SHP77 treated with DMSO at 0.1 percent for 48 hours (cell line): ENCODE measurements around the gene MICAL3.
"Not testable (repeated sequence)": the region's sequence is repeated elsewhere in the genome, so short reads cannot be mapped to it uniquely, and the experiment has no call there.

ENCODE experiments used
- DNase-seq: peaks from one replicate; lab custom pipeline; 2025; lab: John Stamatoyannopoulos, UW

MICAL3 gene

GRCh38 chr22:18024276-18024939, at the start of gene MICAL3:
Gene MICAL3, minus strand, starts transcription at chr22:18024561. Its CDS starts 117,749 bp downstream, at chr22:17906812.
- DNase-seq = no peak

- DNase-seq = not testable (repeated sequence)
Measured at GRCh38 chr22:18073927-18074326, 49.6 kb upstream of the MICAL3 start.

GRCh38 chr22:18073467-18073866, 49.1 kb upstream of the MICAL3 start:
- no peak for DNase-seq

- DNase-seq = no peak
Measured at GRCh38 chr22:18071968-18072310, 47.6 kb upstream of the MICAL3 start.

GRCh38 chr22:18071307-18071967, 47.1 kb upstream of the MICAL3 start:
- not testable (repeated sequence) for DNase-seq

- no peak for DNase-seq
Measured at GRCh38 chr22:18070556-18071306, 46.4 kb upstream of the MICAL3 start.

GRCh38 chr22:18070041-18070440, 45.7 kb upstream of the MICAL3 start:
- no peak for DNase-seq

- DNase-seq = no peak
Measured at GRCh38 chr22:18069041-18069440, 44.7 kb upstream of the MICAL3 start.

GRCh38 chr22:18068381-18068988, 44.1 kb upstream of the MICAL3 start:
- no peak for DNase-seq

GRCh38 chr22:18067548-18068341, 43.4 kb upstream of the MICAL3 start:
- DNase-seq = no peak

- DNase-seq = no peak
Measured at GRCh38 chr22:18067121-18067520, 42.8 kb upstream of the MICAL3 start.

GRCh38 chr22:18066181-18066859, 42.0 kb upstream of the MICAL3 start:
- DNase-seq = no peak

- DNase-seq = no peak
Measured at GRCh38 chr22:18065256-18065655, 40.9 kb upstream of the MICAL3 start.

GRCh38 chr22:18064636-18065035, 40.3 kb upstream of the MICAL3 start:
- DNase-seq = no peak

- DNase-seq = not testable (repeated sequence)
Measured at GRCh38 chr22:18063715-18064114, 39.4 kb upstream of the MICAL3 start.

GRCh38 chr22:18063306-18063705, 38.9 kb upstream of the MICAL3 start:
- DNase-seq = no peak

GRCh38 chr22:18062421-18062820, 38.1 kb upstream of the MICAL3 start:
- DNase-seq = no peak

- no peak for DNase-seq
Measured at GRCh38 chr22:18060646-18061620, 36.6 kb upstream of the MICAL3 start.

- no peak for DNase-seq
Measured at GRCh38 chr22:18059991-18060390, 35.6 kb upstream of the MICAL3 start.

- DNase-seq = no peak
Measured at GRCh38 chr22:18059473-18059872, 35.1 kb upstream of the MICAL3 start.
